ENCODE results near the gene RIPK4. TPM values are rescaled to one million over a fixed set of nuclear protein-coding genes. Genes with fewer than 3 reads are reported as not detected.

The RIPK4 gene
- total and polyA plus RNA-seq, 2 of the 13 experiments (the other 11 are each of a cell fraction or from before 2014, with no cell fraction given), result 3.1 to 4.9 TPM

DNA sequence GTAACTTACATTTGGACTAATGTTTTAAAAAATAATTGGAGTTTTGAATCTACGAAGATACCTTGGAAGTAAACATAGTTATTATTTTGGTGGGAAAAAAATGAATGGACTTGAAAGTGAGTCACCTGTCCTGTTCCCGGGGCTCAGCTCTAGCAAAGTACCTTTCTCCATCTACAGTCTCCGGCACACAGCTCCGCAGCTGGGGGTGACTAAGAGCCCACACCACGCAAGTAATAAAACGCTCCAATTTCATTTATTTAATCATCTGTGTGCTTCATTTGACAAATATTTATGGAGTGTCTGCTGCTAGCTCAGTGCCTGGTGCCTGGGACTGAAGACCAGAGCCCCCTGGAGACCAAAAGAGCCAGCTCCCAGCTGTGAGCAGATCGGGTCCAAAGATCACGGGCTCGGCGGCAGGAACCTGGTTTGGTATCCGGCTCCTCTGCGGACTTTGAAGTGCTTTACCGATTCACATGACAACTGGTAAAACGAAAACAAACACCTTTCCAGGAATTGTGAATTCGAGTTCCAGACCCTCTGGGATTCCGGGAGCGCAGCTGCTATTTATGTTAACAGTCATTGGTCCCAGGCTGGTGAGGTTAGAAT, 1.7 kb upstream of the RIPK4 start (continued):
- TF ChIP-seq SALL1 (CRISPR knock-in tag; IDR thresholded peaks at IDR 0.05), result peak; percentile 78
- TF ChIP-seq, protein P1, sequence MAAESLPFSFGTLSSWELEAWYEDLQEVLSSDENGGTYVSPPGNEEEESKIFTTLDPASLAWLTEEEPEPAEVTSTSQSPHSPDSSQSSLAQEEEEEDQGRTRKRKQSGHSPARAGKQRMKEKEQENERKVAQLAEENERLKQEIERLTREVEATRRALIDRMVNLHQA (CRISPR knock-in tag; IDR thresholded peaks at IDR 0.05), result no peak
- TF ChIP-seq ZNF850 (CRISPR knock-in tag; conservative IDR thresholded peaks at IDR 0.05), result no peak
- no peak for TF ChIP-seq GZF1 (CRISPR knock-in tag; IDR thresholded peaks at IDR 0.05)
- TF ChIP-seq ZZZ3 (CRISPR knock-in tag; IDR thresholded peaks at IDR 0.05; ENCODE audit: borderline replicate concordance), result no peak
- TF ChIP-seq ZSCAN25 (CRISPR knock-in tag; IDR thresholded peaks at IDR 0.05), result peak; percentile 76; the same call in 1 of the 2 replicates
- no peak for TF ChIP-seq SATB2 (CRISPR knock-in tag; IDR thresholded peaks at IDR 0.05)
- TF ChIP-seq CEBPB (IDR thresholded peaks at IDR 0.05; ENCODE audit: borderline replicate concordance, low read depth, low read length), result no peak
- TF ChIP-seq ZNF75D (CRISPR knock-in tag; IDR thresholded peaks at IDR 0.05; ENCODE audit: borderline replicate concordance), result no peak
- TF ChIP-seq STAT6 (CRISPR knock-in tag; IDR thresholded peaks at IDR 0.05; ENCODE audit: borderline replicate concordance), result no peak
- TF ChIP-seq RAD21 (CRISPR knock-in tag; IDR thresholded peaks at IDR 0.05), result peak; percentile 69
- no peak for TF ChIP-seq ZNF780A (CRISPR knock-in tag; IDR thresholded peaks at IDR 0.05)
- TF ChIP-seq ZNF577 (CRISPR knock-in tag; IDR thresholded peaks at IDR 0.05; ENCODE audit: borderline replicate concordance, low read depth), result no peak
- no peak for TF ChIP-seq ZNF607 (CRISPR knock-in tag; IDR thresholded peaks at IDR 0.05; ENCODE audit: borderline replicate concordance)
- no peak; the same call in 1 of the 2 replicates for TF ChIP-seq DMAP1 (CRISPR knock-in tag; IDR thresholded peaks at IDR 0.05)
- TF ChIP-seq HNRNPL (IDR thresholded peaks at IDR 0.05; ENCODE audit: low read depth, low read length), result no peak
- no peak for TF ChIP-seq ZFP36 (IDR thresholded peaks at IDR 0.05; ENCODE audit: borderline replicate concordance, low read depth, low read length, partially characterized antibody)
- no peak for TF ChIP-seq HIC2 (CRISPR knock-in tag; IDR thresholded peaks at IDR 0.05; ENCODE audit: low read depth)
- 0 out of 2 replicates have a peak, but pooled peaks have one; percentile 48 for TF ChIP-seq ZNF772 (CRISPR knock-in tag; IDR thresholded peaks at IDR 0.05)
- peak; percentile 40; the same call in 1 of the 2 replicates for TF ChIP-seq HOXA5 (CRISPR knock-in tag; IDR thresholded peaks at IDR 0.05)
- TF ChIP-seq ZNF557 (CRISPR knock-in tag; IDR thresholded peaks at IDR 0.05), result no peak
- TF ChIP-seq, protein P2, sequence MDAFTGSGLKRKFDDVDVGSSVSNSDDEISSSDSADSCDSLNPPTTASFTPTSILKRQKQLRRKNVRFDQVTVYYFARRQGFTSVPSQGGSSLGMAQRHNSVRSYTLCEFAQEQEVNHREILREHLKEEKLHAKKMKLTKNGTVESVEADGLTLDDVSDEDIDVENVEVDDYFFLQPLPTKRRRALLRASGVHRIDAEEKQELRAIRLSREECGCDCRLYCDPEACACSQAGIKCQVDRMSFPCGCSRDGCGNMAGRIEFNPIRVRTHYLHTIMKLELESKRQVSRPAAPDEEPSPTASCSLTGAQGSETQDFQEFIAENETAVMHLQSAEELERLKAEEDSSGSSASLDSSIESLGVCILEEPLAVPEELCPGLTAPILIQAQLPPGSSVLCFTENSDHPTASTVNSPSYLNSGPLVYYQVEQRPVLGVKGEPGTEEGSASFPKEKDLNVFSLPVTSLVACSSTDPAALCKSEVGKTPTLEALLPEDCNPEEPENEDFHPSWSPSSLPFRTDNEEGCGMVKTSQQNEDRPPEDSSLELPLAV (CRISPR knock-in tag; conservative IDR thresholded peaks at IDR 0.05; ENCODE audit: low read depth), result no peak
- no peak for TF ChIP-seq RFX5 (IDR thresholded peaks at IDR 0.05; ENCODE audit: low read depth, low read length)
- peak; percentile 88 for TF ChIP-seq SIN3A (IDR thresholded peaks at IDR 0.05; ENCODE audit: borderline replicate concordance, low read depth, low read length)
